Measurements from ENCODE around the gene LAMA1.

The LAMA1 gene

GRCh38 chr18:6963452-6964097, 154.0 kb downstream of the LAMA1 start:
- Histone ChIP-seq H3K27ac (no peak overlapping the region), H3K9ac (ENCODE audit: insufficient read length) (no peak overlapping the region), H3K36me3 (ENCODE audit: insufficient read depth, low read length) (no peaks in the 10 kb centered on the region), H3K4me3 (no peak overlapping the region), H3K9me3 (ENCODE audit: low read depth, low read length) (no peaks in the 10 kb centered on the region)
- DNase-seq (ENCODE audit: low read depth, low spot score) = no peak
- no peak for TF ChIP-seq POLR2AphosphoS5 (IDR thresholded peaks at IDR 0.05; ENCODE audit: borderline replicate concordance, low read depth, low read length)

- no peak overlapping the region for H3K27ac ChIP-seq
- DNase-seq (ENCODE audit: low read depth, low spot score) = no peak
- no peaks in the 10 kb centered on the region for H3K9me3 ChIP-seq (ENCODE audit: low read depth, low read length)
- H3K9ac ChIP-seq (ENCODE audit: insufficient read length) = no peak overlapping the region
- H3K36me3 ChIP-seq (ENCODE audit: insufficient read depth, low read length) = no peaks in the 10 kb centered on the region
- H3K4me3 ChIP-seq = no peak overlapping the region
- TF ChIP-seq FOXP2 (optimal IDR thresholded peaks at IDR 0.05; ENCODE audit: control extremely low read depth, extremely low read length, insufficient read depth) (no peak), POLR2AphosphoS5 (IDR thresholded peaks at IDR 0.05; ENCODE audit: borderline replicate concordance, low read depth, low read length) (no peak), EZH2 (IDR thresholded peaks at IDR 0.05) (no peak)
Measured at GRCh38 chr18:6962571-6963451, 154.8 kb downstream of the LAMA1 start.

- Histone ChIP-seq H3K9ac (ENCODE audit: insufficient read length) (no peak overlapping the region), H3K4me3 (no peak overlapping the region), H3K27ac (no peak overlapping the region), H3K9me3 (ENCODE audit: low read depth, low read length) (no peaks in the 10 kb centered on the region), H3K36me3 (ENCODE audit: insufficient read depth, low read length) (no peaks in the 10 kb centered on the region)
- no peak for TF ChIP-seq EZH2 (IDR thresholded peaks at IDR 0.05)
- no peak for TF ChIP-seq POLR2AphosphoS5 (IDR thresholded peaks at IDR 0.05; ENCODE audit: borderline replicate concordance, low read depth, low read length)
- TF ChIP-seq FOXP2 (optimal IDR thresholded peaks at IDR 0.05; ENCODE audit: control extremely low read depth, extremely low read length, insufficient read depth) = no peak
- no peak for DNase-seq (ENCODE audit: low read depth, low spot score)
Measured at GRCh38 chr18:6961331-6961730, 156.3 kb downstream of the LAMA1 start.

GRCh38 chr18:6960656-6961055, 156.9 kb downstream of the LAMA1 start:
- Histone ChIP-seq H3K9me3 (ENCODE audit: low read depth, low read length) (no peaks in the 10 kb centered on the region), H3K9ac (ENCODE audit: insufficient read length) (no peak overlapping the region), H3K27ac (no peak overlapping the region), H3K4me3 (no peak overlapping the region), H3K36me3 (ENCODE audit: insufficient read depth, low read length) (no peaks in the 10 kb centered on the region)
- TF ChIP-seq EZH2 (IDR thresholded peaks at IDR 0.05) (no peak), FOXP2 (optimal IDR thresholded peaks at IDR 0.05; ENCODE audit: control extremely low read depth, extremely low read length, insufficient read depth) (no peak), POLR2AphosphoS5 (IDR thresholded peaks at IDR 0.05; ENCODE audit: borderline replicate concordance, low read depth, low read length) (no peak)
- DNase-seq (ENCODE audit: low read depth, low spot score) = no peak

GRCh38 chr18:6960124-6960523, 157.5 kb downstream of the LAMA1 start:
- no peak for DNase-seq (ENCODE audit: low read depth, low spot score)
- TF ChIP-seq POLR2AphosphoS5 (IDR thresholded peaks at IDR 0.05; ENCODE audit: borderline replicate concordance, low read depth, low read length) = no peak
- no peak for TF ChIP-seq EZH2 (IDR thresholded peaks at IDR 0.05)
- Histone ChIP-seq H3K4me3 (no peak overlapping the region), H3K9ac (ENCODE audit: insufficient read length) (no peak overlapping the region), H3K36me3 (ENCODE audit: insufficient read depth, low read length) (no peaks in the 10 kb centered on the region), H3K9me3 (ENCODE audit: low read depth, low read length) (no peaks in the 10 kb centered on the region), H3K27ac (no peak overlapping the region)

GRCh38 chr18:6959110-6959509, 158.5 kb downstream of the LAMA1 start:
- no peak for TF ChIP-seq FOXP2 (optimal IDR thresholded peaks at IDR 0.05; ENCODE audit: control extremely low read depth, extremely low read length, insufficient read depth)
- H3K27ac ChIP-seq = no peak overlapping the region
- DNase-seq (ENCODE audit: low read depth, low spot score) = no peak
- no peak overlapping the region for H3K9ac ChIP-seq (ENCODE audit: insufficient read length)
- H3K9me3 ChIP-seq (ENCODE audit: low read depth, low read length) = no peaks in the 10 kb centered on the region
- no peaks in the 10 kb centered on the region for H3K36me3 ChIP-seq (ENCODE audit: insufficient read depth, low read length)
- H3K4me3 ChIP-seq = no peak overlapping the region

GRCh38 chr18:6956999-6957398, 160.6 kb downstream of the LAMA1 start:
- H3K9ac ChIP-seq (ENCODE audit: insufficient read length) = no peak overlapping the region
- H3K27ac ChIP-seq = no peak overlapping the region
- H3K36me3 ChIP-seq (ENCODE audit: insufficient read depth, low read length) = no peaks in the 10 kb centered on the region
- H3K9me3 ChIP-seq (ENCODE audit: low read depth, low read length) = no peaks in the 10 kb centered on the region
- no peak for DNase-seq (ENCODE audit: low read depth, low spot score)
- no peak overlapping the region for H3K4me3 ChIP-seq
- TF ChIP-seq POLR2AphosphoS5 (IDR thresholded peaks at IDR 0.05; ENCODE audit: borderline replicate concordance, low read depth, low read length) = no peak
- TF ChIP-seq FOXP2 (optimal IDR thresholded peaks at IDR 0.05; ENCODE audit: control extremely low read depth, extremely low read length, insufficient read depth) = no peak
- no peak for TF ChIP-seq EZH2 (IDR thresholded peaks at IDR 0.05)

GRCh38 chr18:6956495-6956894, 161.1 kb downstream of the LAMA1 start:
- H3K36me3 ChIP-seq (ENCODE audit: insufficient read depth, low read length) = no peaks in the 10 kb centered on the region
- no peak overlapping the region for H3K4me3 ChIP-seq
- no peak overlapping the region for H3K27ac ChIP-seq
- TF ChIP-seq POLR2AphosphoS5 (IDR thresholded peaks at IDR 0.05; ENCODE audit: borderline replicate concordance, low read depth, low read length) = no peak
- TF ChIP-seq FOXP2 (optimal IDR thresholded peaks at IDR 0.05; ENCODE audit: control extremely low read depth, extremely low read length, insufficient read depth) = no peak
- no peak for TF ChIP-seq EZH2 (IDR thresholded peaks at IDR 0.05)
- H3K9ac ChIP-seq (ENCODE audit: insufficient read length) = no peak overlapping the region
- no peak for DNase-seq (ENCODE audit: low read depth, low spot score)
- no peaks in the 10 kb centered on the region for H3K9me3 ChIP-seq (ENCODE audit: low read depth, low read length)
